Brain microvascular endothelial cell (primary cell): Measurements from ENCODE around the gene WDFY4.

Experiments used
- DNase-seq: peaks from one replicate; pipeline ENCODE4 v3.0.0-alpha.2; 2020
- H3K27ac ChIP-seq: fragments of 250-450 bp; sonication (Bioruptor Pico); 2 replicates; pipeline ENCODE4 v1.5.1; 2020; ENCODE audit warnings: mild to moderate bottlenecking, moderate library complexity
- H3K27me3 ChIP-seq: fragments of 250-450 bp; sonication (Bioruptor Pico); replicated peaks from 2 replicates; pipeline ENCODE4 v1.5.1; 2020; ENCODE audit warnings: mild to moderate bottlenecking
- H3K36me3 ChIP-seq: fragments of 250-450 bp; sonication (Bioruptor Pico); replicated peaks from 2 replicates; pipeline ENCODE4 v1.5.1; 2020; ENCODE audit warnings: mild to moderate bottlenecking
- H3K4me3 ChIP-seq: 2 replicates; pipeline ENCODE4 v1.5.1; 2011; ENCODE audit warnings: low read depth, mild to moderate bottlenecking, control low read depth, low read length, moderate library complexity
- CTCF ChIP-seq: IDR thresholded peaks from 2 replicates; pipeline ENCODE4 v1.5.1; 2011; ENCODE audit warnings: low read depth, mild to moderate bottlenecking, moderate library complexity, low read length, control low read depth, inconsistent platforms; ENCODE audit errors: missing control alignments
- in situ Hi-C: cut with HindIII; loops from 2 replicates; pipeline ENCODE4 v1.10.0; 2017; ENCODE audit warnings: low sequenced_read_pairs, low pct_ligation_motif_present

WDFY4 gene

GRCh38 chr10:49011756-49012155 lies 327.1 kb downstream of the WDFY4 start:
- DNase-seq = no peak
- in situ Hi-C loops = no loop called here
- Histone ChIP-seq H3K27me3 (peaks cover 10% of the 10 kb centered on the region), H3K4me3 (no peak overlapping the region), H3K27ac (no peak overlapping the region), H3K36me3 (no peaks in the 10 kb centered on the region)
- no peak for TF ChIP-seq CTCF

GRCh38 chr10:49012603-49013002 lies 327.9 kb downstream of the WDFY4 start:
- in situ Hi-C loops = no loop called here

GRCh38 chr10:49015700-49016099 lies 331.0 kb downstream of the WDFY4 start:
- Histone ChIP-seq H3K36me3 (no peaks in the 10 kb centered on the region), H3K27me3 (no peaks in the 10 kb centered on the region), H3K27ac (no peak overlapping the region), H3K4me3 (no peak overlapping the region)
- in situ Hi-C loops = no loop called here
- no peak for DNase-seq
- no peak for TF ChIP-seq CTCF

More at GRCh38 chr10:49012603-49013002, 327.9 kb downstream of the WDFY4 start:
- H3K27me3 ChIP-seq = peaks cover 8% of the 10 kb centered on the region
- H3K27ac ChIP-seq = no peak overlapping the region
- no peak for TF ChIP-seq CTCF
- DNase-seq = no peak
- H3K36me3 ChIP-seq = no peaks in the 10 kb centered on the region
- no peak overlapping the region for H3K4me3 ChIP-seq

- in situ Hi-C loops = no loop called here
- Histone ChIP-seq H3K27ac (no peak overlapping the region), H3K36me3 (no peaks in the 10 kb centered on the region), H3K4me3 (no peak overlapping the region), H3K27me3 (no peaks in the 10 kb centered on the region)
- DNase-seq = no peak
- TF ChIP-seq CTCF = no peak
Measured at GRCh38 chr10:49021685-49022084, 337.0 kb downstream of the WDFY4 start.

GRCh38 chr10:49023071-49023470 lies 338.4 kb downstream of the WDFY4 start:
- no peak for DNase-seq
- H3K27me3 ChIP-seq = no peaks in the 10 kb centered on the region
- H3K27ac ChIP-seq = no peak overlapping the region
- in situ Hi-C loops = no loop called here
- H3K36me3 ChIP-seq = no peaks in the 10 kb centered on the region
- no peak overlapping the region for H3K4me3 ChIP-seq
- TF ChIP-seq CTCF = no peak

GRCh38 chr10:49023752-49024151 lies 339.1 kb downstream of the WDFY4 start:
- no peak overlapping the region for H3K4me3 ChIP-seq
- in situ Hi-C loops = no loop called here
- DNase-seq = no peak
- no peaks in the 10 kb centered on the region for H3K27me3 ChIP-seq
- TF ChIP-seq CTCF = no peak
- no peak overlapping the region for H3K27ac ChIP-seq
- H3K36me3 ChIP-seq = no peaks in the 10 kb centered on the region
